H1 (cell line): ENCODE results near the gene C12orf42. TPM values are rescaled to one million over a fixed set of nuclear protein-coding genes. Genes with fewer than 3 reads are reported as not detected.

ENCODE experiments used
- CHD7 ChIP-seq: fragments of 300-600 bp; sonication (generic); IDR thresholded peaks from 2 replicates; pipeline ENCODE4 v1.7.1; 2012; ENCODE audit warnings: low read length, moderate library complexity, mild to moderate bottlenecking, inconsistent platforms; ENCODE audit not compliant: insufficient replicate concordance
- CREB1 ChIP-seq: IDR thresholded peaks from 2 replicates; pipeline ENCODE4 v1.6.1; 2012; ENCODE audit warnings: inconsistent platforms
- CTBP2 ChIP-seq: IDR thresholded peaks from 2 replicates; pipeline ENCODE4 v1.7.0; 2011; ENCODE audit warnings: borderline replicate concordance, mild to moderate bottlenecking, moderate library complexity, mixed read lengths, low read length; ENCODE audit not compliant: insufficient read depth, insufficient read length
- E2F6 ChIP-seq: IDR thresholded peaks from 2 replicates; pipeline ENCODE4 v1.6.1; 2012; ENCODE audit warnings: inconsistent platforms
- PHF8 ChIP-seq: fragments of 200-600 bp; sonication (generic); conservative IDR thresholded peaks from 2 replicates; pipeline ENCODE4 v1.7.1; 2012; ENCODE audit warnings: low read depth, mild to moderate bottlenecking, inconsistent platforms, low read length, moderate library complexity
- POLR2A ChIP-seq, 2 experiments: IDR thresholded peaks; 1 replicate in 1 of 2; 2 replicates in 1 of 2; pipeline ENCODE4 v1.6.1; 2011; ENCODE audit warnings: low read depth in 2 of 2, low read length in 2 of 2, mild to moderate bottlenecking in 2 of 2; ENCODE audit errors: control extremely low read depth in 1 of 2
- RFX5 ChIP-seq: IDR thresholded peaks from 2 replicates; pipeline ENCODE4 v1.6.1; 2011; ENCODE audit warnings: low read depth, low read length, improper control_type of control experiment, borderline replicate concordance
- SIN3A ChIP-seq, 2 experiments: IDR thresholded peaks in 1 of 2; conservative IDR thresholded peaks in 1 of 2; 2 replicates each; pipeline ENCODE4 v1.6.1; 2011 to 2012; ENCODE audit warnings: low read length in 2 of 2, improper control_type of control experiment in 1 of 2, low read depth in 1 of 2, mild to moderate bottlenecking in 1 of 2
- SIRT6 ChIP-seq: IDR thresholded peaks from one replicate; pipeline ENCODE4 v1.7.1; 2012; ENCODE audit warnings: low read length, inconsistent platforms
- SP2 ChIP-seq: IDR thresholded peaks from 2 replicates; pipeline ENCODE4 v1.6.1; 2012; ENCODE audit warnings: mild to moderate bottlenecking, low read length, inconsistent platforms
- polyA plus RNA-seq, 7 experiments: library from polyadenylated mRNA; depleted of rRNA in 3 of 7; stranded (reverse) in 5 of 7; unstranded in 2 of 7; fragments of >200 nt in 5 of 7; fragments of 200-250 nt in 2 of 7; gene quantifications; 1 replicate in 5 of 7; 2 replicates in 1 of 7; 4 replicates in 1 of 7; pipeline versions ENCODE4 v1.2.1 to v1.2.3, GENCODE V29; 2011 to 2013; ENCODE audit warnings: missing spikeins in 2 of 7, mixed read lengths in 2 of 7
- total RNA-seq: library from RNA; stranded (reverse); fragmentation: NEBNext Ultra II Directional; extraction: Animal tissue kit (Norgen Biotek cat#: 25700); gene quantifications from 2 replicates; pipeline ENCODE4 v1.2.1, GENCODE V29; 2021

C12orf42 gene
- total and polyA plus RNA-seq, 2 of the 8 experiments (the other 6 are each of a cell fraction or from before 2014, with no cell fraction given) = 0.05 TPM; not detected in 1

DNA sequence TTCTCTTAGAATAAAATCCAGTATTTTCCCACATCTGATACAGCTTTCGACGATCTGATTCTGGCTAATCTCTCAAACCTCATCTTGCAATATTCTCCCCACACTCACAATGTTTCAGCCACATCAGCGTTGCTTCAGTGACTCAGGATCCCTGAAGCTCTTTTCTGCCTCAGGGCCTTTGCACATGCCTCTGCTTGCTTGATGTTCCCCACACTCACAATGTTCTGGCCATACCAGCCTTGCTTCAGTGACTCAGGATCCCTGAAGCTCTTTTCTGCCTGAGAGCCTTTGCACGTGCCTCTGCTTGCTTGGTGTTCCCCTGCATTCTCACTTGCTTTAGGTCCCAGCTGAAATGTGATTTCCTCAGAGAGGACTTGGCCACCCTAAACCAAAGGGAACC, 2.6 kb downstream of the C12orf42 start (continued):
- TF ChIP-seq CHD7 (no peak), POLR2A (IDR thresholded peaks at IDR 0.05; ENCODE audit: control extremely low read depth in 1 of 2, low read depth in 2 of 2, low read length in 2 of 2) (no peak), PHF8 (no peak), CTBP2 (no peak), SIRT6 (no peak), SP2 (no peak), CREB1 (no peak), E2F6 (no peak), RFX5 (no peak), SIN3A (conservative IDR thresholded peaks at IDR 0.05 in 1 of 2, IDR thresholded peaks at IDR 0.05 in 1 of 2; ENCODE audit: low read depth in 1 of 2, low read length in 2 of 2) (no peak)
